ENCODE measurements around the gene UNC5C. TPM values are rescaled to one million over a fixed set of nuclear protein-coding genes. Genes with fewer than 3 reads are reported as not detected.

UNC5C gene
- total RNA-seq, 1 donor from 2014 or later = 2.0 TPM

DNA sequence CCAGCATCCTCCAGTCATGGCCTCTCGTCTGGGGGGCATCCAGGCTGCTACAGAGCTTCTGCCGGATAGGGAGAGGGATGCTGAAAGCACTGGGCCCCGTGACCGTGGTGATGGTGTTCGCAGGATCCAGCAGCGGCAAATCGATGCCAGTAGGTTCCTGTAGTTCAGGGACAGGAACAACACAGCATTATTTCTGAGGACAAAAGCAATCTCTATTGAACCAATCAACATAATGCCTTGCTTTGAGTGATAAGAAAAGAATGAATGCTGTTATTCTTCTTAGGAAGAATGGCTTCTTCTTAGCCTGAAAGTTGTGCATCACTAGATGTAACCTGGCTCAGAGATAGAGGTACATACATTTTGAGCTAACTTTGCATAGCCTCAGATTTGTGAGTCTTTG lies 378.6 kb downstream of the UNC5C start:
- Histone ChIP-seq H3K4me3 (no peak overlapping the region), H3K27me3 (ENCODE audit: low read depth) (no peaks in the 10 kb centered on the region), H3K4me1 (no peaks in the 10 kb centered on the region), H3K27ac (replicated peaks) (no peak overlapping the region), H3K9me3 (replicated peaks) (no peaks in the 10 kb centered on the region), H3K36me3 (no peaks in the 10 kb centered on the region)
- DNase-seq = no peak
- intact Hi-C loops (cut with micrococcal nuclease) = no loop called here
- TF ChIP-seq, protein P1, sequence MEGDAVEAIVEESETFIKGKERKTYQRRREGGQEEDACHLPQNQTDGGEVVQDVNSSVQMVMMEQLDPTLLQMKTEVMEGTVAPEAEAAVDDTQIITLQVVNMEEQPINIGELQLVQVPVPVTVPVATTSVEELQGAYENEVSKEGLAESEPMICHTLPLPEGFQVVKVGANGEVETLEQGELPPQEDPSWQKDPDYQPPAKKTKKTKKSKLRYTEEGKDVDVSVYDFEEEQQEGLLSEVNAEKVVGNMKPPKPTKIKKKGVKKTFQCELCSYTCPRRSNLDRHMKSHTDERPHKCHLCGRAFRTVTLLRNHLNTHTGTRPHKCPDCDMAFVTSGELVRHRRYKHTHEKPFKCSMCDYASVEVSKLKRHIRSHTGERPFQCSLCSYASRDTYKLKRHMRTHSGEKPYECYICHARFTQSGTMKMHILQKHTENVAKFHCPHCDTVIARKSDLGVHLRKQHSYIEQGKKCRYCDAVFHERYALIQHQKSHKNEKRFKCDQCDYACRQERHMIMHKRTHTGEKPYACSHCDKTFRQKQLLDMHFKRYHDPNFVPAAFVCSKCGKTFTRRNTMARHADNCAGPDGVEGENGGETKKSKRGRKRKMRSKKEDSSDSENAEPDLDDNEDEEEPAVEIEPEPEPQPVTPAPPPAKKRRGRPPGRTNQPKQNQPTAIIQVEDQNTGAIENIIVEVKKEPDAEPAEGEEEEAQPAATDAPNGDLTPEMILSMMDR (IDR thresholded peaks at IDR 0.05; ENCODE audit: borderline replicate concordance) = no peak

DNA sequence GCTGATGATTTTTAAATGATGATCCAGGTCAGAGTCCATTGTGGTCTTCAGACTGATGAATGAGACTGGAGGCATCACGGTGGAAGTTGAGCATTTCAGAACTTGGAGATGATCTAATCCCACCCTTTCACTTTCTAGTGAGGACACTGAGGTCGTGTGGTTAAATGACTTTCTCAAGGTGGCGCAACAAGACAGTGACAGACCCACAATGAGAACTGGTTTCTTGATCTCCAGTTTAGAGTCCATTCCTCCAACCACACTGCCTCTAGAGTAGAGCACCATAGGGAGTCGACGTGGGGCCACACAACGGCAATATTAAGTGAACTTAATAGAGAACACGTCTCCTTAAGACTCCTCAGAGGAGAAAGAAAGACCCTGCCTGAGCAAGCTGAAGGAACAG lies 381.0 kb downstream of the UNC5C start:
- TF ChIP-seq, protein P1 (IDR thresholded peaks at IDR 0.05; ENCODE audit: borderline replicate concordance) = no peak
- intact Hi-C loops (cut with micrococcal nuclease) = no loop called here
- H3K27me3 ChIP-seq (ENCODE audit: low read depth) = no peaks in the 10 kb centered on the region
- H3K9me3 ChIP-seq (replicated peaks) = no peaks in the 10 kb centered on the region
- no peak overlapping the region for H3K27ac ChIP-seq (replicated peaks)
- no peak for DNase-seq
- no peak overlapping the region for H3K4me3 ChIP-seq
- no peaks in the 10 kb centered on the region for H3K4me1 ChIP-seq
- no peaks in the 10 kb centered on the region for H3K36me3 ChIP-seq

DNA sequence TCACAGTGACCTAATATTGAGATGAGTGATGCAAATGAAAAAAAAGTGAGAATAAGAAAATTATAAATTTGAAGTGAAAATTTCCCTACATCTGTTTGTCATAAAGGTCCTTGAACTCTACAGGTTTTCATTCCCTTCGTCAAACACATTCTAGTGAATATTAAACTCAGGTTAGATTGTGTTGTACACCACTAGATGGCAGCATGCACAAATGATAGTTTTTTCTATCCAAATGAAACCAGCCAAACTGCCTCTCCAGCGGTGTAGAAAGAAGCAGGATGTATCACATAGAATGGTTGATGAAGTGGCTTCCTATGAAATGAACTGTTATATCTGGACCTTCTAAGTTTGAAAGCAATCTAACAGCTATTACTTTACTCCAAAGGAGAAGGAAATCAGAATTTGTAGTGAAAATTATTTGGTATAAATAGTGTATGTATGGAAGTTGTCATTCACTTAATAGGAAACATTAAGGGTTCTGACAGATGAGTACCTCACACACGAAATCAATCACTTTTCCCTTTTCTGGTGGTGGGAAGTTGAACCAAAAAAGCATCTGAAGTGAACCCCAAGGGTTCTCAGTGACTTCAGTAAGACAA lies 382.7 kb downstream of the UNC5C start:
- no peak overlapping the region for H3K27ac ChIP-seq (replicated peaks)
- TF ChIP-seq, protein P1 (IDR thresholded peaks at IDR 0.05; ENCODE audit: borderline replicate concordance) = peak; percentile 78
- no peak overlapping the region for H3K4me3 ChIP-seq
- intact Hi-C loops (cut with micrococcal nuclease) = no loop called here
- H3K9me3 ChIP-seq (replicated peaks) = no peaks in the 10 kb centered on the region
- no peaks in the 10 kb centered on the region for H3K4me1 ChIP-seq
- no peaks in the 10 kb centered on the region for H3K36me3 ChIP-seq
- H3K27me3 ChIP-seq (ENCODE audit: low read depth) = no peaks in the 10 kb centered on the region
- no peak for DNase-seq

DNA sequence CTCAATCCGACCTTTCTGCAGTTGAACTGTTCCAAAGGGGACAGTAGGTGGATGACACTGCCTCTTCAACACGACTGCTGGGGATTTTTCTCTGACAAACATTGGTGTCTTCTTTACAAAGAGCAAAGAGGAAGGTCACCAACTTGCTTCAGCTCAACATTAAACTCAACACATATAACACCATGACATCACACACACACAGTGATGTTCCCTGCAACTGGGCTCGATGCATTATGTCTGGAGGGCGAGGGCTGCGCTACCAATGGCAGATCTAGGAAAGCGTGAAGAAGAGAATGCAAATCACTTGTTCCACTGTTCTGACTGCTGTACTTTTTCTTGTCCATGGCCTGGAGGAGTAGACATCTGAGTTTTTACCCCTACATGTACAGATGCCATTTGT lies 385.9 kb downstream of the UNC5C start:
- no peaks in the 10 kb centered on the region for H3K9me3 ChIP-seq (replicated peaks)
- H3K4me1 ChIP-seq = no peaks in the 10 kb centered on the region
- H3K36me3 ChIP-seq = no peaks in the 10 kb centered on the region
- H3K4me3 ChIP-seq = no peak overlapping the region
- DNase-seq = no peak
- intact Hi-C loops (cut with micrococcal nuclease) = no loop called here
- H3K27ac ChIP-seq (replicated peaks) = no peak overlapping the region
- TF ChIP-seq, protein P1 (IDR thresholded peaks at IDR 0.05; ENCODE audit: borderline replicate concordance) = no peak
- H3K27me3 ChIP-seq (ENCODE audit: low read depth) = no peaks in the 10 kb centered on the region

DNA sequence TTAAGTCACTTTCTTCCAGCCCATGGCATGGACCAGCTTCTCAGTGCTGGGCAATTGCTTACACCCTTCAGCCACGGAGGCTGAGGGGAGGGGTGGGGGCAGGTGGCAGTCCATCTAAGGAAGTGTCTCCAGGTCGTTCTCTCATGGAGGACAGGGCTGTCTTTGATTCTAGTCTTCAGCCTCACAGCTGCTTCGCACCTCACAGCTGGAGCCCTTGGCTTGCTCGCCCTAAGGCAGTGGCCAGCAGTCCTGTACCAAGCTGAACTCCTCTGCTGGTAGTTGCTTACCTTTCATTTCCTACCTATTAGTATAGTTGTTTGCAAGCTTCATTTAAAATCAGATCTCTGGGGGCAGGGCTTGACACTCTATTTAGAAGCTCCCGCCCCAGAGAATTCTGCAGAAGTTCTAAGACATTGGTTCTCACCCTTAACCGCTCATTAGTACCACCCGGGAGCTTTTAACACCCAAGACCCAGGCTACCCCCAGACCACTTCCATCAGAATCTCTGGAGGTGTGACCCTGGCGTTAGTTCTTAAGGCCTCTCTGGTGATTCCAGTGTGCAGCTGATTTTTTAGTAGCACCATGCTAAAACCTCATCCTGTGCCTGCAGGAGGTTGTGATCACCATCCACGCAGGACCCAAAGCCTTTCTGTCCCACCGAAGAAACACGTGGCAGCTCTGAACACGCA lies 386.8 kb downstream of the UNC5C start:
- Histone ChIP-seq H3K9me3 (replicated peaks) (no peaks in the 10 kb centered on the region), H3K36me3 (no peaks in the 10 kb centered on the region), H3K27ac (replicated peaks) (no peak overlapping the region), H3K4me3 (no peak overlapping the region), H3K27me3 (ENCODE audit: low read depth) (no peaks in the 10 kb centered on the region), H3K4me1 (no peaks in the 10 kb centered on the region)
- TF ChIP-seq, protein P1 (IDR thresholded peaks at IDR 0.05; ENCODE audit: borderline replicate concordance) = no peak
- DNase-seq = no peak
- intact Hi-C loops (cut with micrococcal nuclease) = no loop called here

All from left ventricle myocardium inferior (tissue), 1 donor.